ENCODE measurements around the gene EXD3.
A peak's percentile ranks its signal among the peaks of the same experiment; 100 is the strongest.
"Not testable (repeated sequence)": the region's sequence is repeated elsewhere in the genome, so short reads cannot be mapped to it uniquely, and the experiment has no call there.

The EXD3 gene

DNA sequence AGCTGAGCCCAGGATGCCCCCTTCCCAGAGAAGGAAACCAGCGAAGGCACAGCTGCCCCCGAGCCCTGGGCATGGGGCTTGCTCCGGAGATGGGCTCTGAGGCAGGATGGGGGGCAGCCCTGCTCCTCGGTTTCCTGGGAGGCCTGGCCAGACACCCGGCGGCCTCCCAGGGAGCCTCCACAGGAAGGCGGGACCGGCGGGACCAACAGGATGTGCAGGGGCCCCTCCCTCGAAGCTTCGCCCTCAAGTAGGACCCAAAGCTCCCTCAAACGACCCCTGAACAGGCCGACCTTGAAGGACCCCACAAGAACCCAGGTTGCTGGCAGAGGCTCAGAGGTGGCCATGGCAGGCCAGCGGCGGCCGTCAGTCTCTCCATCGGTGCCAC lies 11.7 kb downstream of the EXD3 start:
- DNase-seq (ENCODE audit: low read depth) = no peak

DNA sequence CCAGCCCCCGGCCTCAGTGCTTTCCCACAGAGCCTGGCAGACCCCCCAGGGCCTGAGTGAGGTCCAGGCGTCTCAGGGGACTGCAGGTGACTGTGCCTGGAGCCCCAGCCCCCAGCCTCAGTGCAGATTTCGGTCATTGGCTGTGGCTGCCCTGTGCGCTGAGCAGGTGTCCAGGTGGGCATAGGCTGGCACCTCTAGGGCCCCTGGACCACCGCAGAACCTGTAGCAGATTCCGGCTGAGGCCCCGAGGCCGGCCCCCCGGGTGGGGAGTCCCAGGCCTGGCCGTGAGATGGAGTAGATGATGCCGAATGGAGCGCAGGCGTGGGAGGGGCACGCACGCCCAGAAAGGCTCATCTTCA lies 12.1 kb downstream of the EXD3 start:
- no peak for DNase-seq (ENCODE audit: low read depth)

DNA sequence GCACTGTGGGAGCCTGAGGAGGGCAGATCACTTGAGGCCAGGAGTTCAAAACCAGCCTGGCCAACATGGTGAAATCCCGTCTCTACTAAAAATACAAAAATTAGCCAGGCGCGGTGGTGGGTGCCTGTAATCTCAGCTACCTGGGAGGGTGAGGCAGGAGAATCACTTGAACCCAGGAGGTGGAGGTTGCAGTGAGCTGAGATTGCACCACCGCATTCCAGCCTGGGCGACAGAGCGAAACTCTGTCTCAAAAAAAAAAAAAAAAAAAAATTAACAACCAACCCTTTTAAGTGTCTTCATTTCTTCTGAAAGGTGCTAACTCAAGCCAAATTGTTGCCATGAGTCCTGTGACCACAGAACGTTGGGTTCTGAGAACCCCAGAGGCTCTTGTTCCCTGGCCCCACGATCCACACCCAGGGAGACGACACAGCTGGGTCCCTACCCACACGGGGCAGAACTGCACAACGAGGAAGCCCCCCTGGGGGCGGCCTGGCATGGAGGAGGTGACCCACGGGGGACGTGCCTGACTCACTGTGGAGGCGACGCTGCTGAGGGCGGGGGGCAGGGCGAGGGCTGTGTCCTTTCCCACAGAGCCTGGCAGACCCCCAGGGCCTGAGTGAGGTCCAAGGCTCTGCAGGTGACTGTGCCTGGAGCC lies 12.6 kb downstream of the EXD3 start:
- DNase-seq (ENCODE audit: low read depth) = not testable (repeated sequence)

DNA sequence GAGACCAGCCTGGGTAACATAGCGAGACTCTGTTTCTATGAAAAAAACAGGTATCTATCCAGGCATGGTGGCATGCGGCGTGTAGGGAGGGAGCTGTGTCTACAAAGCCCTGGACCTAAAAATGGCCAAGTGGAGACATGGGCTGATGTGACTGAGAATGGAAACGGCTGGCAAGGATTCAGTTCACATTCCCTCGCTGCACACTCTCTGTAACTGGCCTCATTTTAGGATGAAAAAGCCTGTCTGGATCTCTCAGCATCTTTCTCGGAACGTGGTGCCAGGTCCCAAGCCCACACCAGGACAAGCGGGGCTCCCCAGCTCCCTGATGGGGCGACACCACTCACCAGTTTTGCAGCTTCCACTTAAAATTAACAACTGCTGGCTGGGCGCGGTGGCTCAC lies 13.4 kb downstream of the EXD3 start:
- DNase-seq (ENCODE audit: low read depth) = no peak

DNA sequence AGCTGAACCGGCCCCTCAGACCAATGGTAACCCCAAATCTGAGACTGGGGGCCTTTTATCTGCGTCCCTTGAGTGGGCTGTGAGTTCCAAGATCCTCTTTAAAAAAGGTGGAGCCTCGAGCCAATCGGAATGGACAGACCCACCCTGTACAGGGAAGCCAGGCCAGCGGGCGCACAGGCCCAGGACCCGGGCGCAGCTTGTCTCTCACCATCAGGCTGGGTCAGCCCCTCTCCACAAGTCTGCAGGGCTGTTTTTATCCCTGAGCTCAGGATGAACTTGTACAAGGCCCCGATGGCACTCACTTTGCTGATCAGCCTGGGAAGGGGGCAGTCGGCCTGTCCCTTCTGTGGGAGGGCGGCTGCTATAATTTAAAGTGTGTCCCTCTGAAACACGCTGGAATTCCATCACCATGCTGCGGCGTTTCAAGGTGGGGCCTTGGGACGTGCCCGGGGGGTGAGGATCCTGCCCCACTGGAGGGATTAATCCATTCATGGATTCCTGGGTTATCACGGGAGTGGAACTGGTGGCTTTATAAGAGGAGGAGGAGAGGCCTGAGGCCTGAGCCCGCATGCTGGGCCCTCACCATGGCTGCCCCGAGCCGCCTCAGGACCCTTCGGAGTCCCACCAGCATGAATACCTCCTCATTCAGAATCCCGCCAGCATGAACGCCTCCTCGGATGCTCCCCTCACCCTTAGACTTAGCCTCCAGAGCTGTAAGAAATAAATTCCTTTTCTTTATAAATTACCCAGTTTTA lies 14.1 kb downstream of the EXD3 start:
- no peak for DNase-seq (ENCODE audit: low read depth)

- DNase-seq (ENCODE audit: low read depth) = no peak
Observed at GRCh38 chr9:137407590-137408300, 15.2 kb downstream of the EXD3 start.

DNA sequence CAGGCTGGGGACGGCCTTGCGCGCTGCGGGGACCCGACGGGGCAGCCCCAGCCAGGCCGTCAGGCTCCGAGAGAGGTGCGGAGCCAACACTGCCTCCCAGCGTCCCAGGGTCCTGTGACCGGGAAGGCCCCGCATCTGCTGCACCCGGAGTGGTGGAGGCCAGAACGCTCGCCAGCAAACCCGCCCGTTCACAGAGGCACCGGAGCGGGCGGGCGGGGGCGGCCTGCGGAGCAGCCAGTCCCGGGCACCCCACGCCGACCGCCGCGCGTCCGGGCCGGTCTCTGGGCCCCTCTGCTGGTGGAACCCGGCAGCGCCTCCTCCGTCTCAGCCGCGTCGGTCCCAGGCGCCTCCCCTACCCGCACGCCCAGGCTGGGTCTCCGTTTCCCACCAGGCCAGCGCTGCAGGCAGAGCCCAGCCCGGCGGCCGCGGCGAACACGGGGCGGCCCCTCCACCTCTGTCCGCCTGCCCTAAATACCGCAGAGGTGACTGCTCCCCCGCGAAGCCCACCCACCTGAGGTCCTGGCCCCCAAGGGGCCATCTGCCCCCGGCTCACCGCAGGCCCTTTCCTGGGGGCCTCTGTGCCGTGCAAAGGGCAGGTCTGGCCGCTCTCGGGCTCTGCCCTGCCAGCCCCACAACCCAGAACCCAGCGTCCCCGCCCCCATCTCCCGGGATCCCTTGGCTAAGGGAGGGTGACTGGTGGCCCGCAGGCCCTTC lies 15.9 kb downstream of the EXD3 start:
- peak; percentile 23 for DNase-seq (ENCODE audit: low read depth)

- DNase-seq (ENCODE audit: low read depth) = no peak
Observed at GRCh38 chr9:137406085-137406760, 16.7 kb downstream of the EXD3 start.

GRCh38 chr9:137405677-137406081 lies 17.3 kb downstream of the EXD3 start:
- DNase-seq (ENCODE audit: low read depth) = no peak

DNA sequence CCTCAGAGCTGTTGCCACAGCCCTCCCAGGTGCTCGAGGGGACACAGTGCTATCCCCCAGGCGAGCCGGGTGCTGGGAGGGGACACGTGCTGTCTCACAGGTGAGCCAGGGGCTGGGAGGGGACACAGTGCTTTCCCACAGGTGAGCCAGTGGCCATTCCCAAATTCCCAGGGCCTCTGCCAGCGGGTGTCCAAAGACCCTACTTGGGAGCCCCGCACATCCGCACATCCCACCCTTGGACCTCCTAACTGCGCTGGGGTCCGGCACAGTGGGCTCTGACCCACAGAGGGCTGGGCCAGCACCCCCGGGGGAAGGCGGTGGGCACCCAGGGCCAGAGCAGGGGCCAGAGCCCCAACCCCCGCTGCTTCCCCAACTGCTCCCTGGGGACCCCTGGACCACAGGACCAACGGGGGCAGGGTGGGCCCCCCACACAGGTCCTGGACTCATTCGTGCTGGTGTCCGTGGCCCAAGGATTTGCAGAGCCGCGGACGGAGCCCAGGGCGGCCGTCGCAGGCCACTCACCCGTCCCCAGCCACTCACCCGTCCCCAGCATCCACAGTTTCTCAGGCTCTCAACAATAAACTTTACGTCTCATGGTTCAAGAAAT lies 17.9 kb downstream of the EXD3 start:
- no peak for DNase-seq (ENCODE audit: low read depth)

DNA sequence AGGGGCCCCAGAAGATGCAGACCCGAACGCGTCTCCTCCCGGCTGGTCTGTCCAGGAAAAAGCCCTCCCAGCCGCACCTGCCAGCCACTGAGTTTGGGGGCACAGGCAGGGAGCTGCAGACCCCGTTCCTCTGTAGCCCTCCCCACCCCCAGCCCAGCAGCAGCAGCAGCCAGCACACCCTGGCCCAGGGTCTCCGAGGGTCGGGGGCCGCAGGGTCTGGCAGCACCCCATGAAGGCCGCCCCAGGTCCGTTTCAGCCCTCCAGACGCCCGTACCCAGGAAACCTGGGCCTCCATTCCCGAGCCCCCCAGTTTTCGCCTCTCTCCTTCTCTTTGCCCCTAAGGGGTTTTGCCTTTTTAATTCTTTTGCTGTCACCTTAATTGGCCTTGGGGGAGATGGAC lies 19.7 kb downstream of the EXD3 start:
- no peak for DNase-seq (ENCODE audit: low read depth)

- DNase-seq (ENCODE audit: low read depth) = no peak
Observed at GRCh38 chr9:137402746-137403145, 20.2 kb downstream of the EXD3 start.

DNA sequence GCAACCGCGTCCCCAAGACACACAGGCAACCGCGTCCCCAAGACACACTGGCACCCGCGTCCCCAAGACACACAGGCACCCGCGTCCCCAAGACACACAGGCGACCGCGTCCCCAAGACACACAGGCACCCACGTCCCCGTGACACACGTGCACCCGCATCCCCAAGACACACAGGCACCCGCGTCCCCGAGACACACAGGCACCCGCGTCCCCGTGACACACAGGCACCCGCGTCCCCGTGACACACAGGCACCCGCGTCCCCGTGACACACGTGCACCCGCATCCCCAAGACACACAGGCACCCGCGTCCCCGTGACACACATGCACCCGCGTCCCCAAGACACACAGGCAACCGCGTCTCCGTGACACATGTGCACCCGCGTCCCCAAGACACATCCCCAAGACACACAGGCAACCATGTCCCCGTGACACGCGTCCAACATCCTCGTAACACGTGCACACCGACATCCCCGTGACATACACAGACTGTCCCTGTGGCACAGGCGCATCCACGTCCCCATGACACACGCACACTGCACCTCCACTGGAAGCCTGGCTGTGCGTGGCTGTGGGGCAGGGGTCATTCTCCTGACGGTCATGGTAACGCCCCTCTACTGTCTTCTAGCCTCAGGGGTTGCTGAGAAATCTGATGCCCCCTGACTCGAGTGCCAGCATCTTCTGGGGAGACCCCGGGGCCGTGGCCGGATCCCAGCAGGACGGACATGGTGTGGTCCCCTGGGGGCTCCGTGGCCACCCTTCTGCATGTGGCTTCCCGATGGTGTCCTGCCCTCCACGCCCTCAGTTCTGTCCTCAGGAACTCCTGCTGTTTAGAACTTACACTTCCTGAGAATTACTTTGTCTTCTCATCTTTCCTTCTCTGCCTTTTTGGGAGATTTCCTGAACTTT lies 24.1 kb downstream of the EXD3 start:
- no peak for DNase-seq (ENCODE audit: low read depth)

DNA sequence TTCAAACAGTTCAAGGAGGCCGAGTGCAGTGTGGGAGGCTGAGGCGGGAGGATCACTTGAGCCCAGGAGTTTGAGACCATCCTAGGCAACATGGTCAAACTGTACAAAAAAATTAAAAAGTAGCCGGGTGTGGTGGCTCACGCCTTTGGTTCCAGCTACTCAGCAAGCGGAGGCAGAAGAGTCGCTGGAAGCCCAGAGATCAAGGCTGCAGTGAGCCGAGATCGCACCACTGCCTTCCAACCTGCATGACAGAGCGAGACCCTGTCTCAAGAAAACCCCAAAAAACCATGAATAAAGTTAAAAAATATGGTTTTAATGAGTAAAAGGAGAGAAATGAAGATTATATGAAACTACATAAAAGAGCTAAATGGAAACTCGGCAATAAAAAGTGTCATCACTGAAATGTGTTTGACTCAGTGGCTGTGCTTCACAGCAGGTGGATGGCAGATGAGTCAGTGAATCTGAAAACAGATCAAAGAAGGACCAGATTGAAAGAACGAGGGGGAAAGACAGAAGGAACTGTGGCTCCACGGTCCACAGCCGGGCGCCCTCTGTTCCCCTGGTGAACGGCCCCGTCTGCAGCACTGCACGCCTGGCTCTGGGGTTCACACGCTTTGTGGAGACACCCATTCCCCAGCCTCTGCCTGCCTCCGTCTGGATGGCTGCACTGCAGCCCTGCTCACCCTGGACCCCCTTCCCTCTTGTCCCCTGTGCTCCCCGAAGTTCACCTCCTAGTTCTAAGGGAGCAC lies 25.1 kb downstream of the EXD3 start:
- DNase-seq (ENCODE audit: low read depth) = no peak

DNA sequence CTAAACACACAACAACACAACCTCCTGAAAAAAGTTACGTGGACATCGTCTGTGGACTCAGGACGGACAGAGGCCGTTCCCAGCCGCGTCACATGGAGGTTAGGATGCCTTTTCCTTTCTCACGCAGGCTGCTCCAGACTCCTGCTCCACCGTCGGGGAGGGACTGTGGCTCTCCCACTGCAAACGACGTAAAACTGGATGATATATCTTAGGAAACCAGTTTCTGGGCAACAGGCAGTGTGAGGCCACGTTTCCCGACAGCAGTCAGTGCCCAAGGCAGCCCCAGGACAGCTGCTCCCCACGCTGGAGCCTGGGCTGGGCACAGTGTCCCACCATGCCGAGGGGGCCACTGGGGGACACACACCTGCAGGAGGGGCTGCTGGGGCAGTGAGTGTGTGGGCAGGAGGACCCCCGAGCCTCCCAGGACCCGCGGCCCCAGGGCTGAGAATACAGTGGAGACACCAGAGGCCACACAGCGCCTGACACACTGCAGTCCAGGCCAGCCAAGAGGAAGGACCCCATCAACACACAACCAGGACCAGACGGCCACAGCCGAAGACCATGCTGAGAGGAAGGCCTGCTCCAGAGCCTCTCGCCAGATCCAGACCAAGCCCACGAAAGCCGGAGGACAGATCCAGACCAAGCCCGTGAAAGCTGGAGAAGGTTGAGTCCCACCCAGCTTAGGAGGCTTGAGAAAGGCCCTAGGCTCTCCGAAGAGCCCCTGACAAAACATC lies 26.2 kb downstream of the EXD3 start:
- DNase-seq (ENCODE audit: low read depth) = no peak

- no peak for DNase-seq (ENCODE audit: low read depth)
Observed at GRCh38 chr9:137396227-137396626, 26.7 kb downstream of the EXD3 start.

- no peak for DNase-seq (ENCODE audit: low read depth)
Observed at GRCh38 chr9:137395666-137396010, 27.3 kb downstream of the EXD3 start.

DNA sequence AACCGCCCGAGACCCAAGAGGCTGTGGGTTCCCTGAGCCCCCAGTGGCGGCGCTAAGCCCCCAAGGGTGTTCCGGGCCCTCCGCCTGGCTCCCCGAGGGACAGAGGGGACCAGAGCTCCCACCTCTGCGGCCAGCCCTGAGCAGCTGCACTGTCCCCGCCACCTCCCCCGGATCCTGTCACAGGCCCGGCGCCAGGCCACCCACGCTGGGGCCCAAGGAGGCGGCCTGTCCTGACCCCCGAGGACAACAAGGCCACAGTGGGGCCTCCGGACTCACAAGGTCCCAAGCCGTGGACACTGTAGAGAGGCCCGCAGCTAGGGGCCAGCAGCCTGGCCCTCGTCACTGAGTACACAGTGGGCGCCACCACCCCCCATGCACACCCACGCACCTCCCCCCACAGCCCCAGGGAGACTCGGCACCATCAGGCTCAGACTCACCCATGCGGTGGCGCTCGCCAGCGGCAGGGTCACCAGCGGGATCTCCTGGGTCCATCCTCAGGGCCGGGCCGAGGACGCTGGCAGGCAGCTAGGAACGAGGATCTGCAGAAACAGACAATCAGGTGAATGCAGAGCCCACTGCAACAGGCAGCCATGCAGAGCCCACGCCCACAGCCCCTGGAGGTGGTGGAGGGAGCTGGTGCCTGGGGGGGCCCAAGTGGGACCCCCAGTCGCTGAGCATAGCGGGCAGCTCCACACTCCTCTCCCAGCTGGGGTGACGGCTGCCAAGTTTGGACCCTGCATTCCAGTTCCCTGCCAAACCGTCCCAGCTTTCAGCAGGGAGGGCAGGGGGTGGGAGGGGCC lies 27.9 kb downstream of the EXD3 start:
- DNase-seq (ENCODE audit: low read depth) = no peak

All from GM04504 (cell line).